HepG2 (cell line): ENCODE results near the gene RARA. TPM values are rescaled to one million over a fixed set of nuclear protein-coding genes. Genes with fewer than 3 reads are reported as not detected.
A peak's percentile ranks its signal among the peaks of the same experiment; 100 is the strongest.

Experiments used
- AGO2 ChIP-seq: fragments of 200-400 bp; formaldehyde crosslinking; optimal IDR thresholded peaks from 2 replicates; pipeline ENCODE3; 2017; ENCODE audit warnings: mild to moderate bottlenecking, low read depth, low read length, moderate library complexity
- CC2D1A ChIP-seq: sonication (generic); formaldehyde crosslinking; IDR thresholded peaks from 2 replicates; pipeline ENCODE4 v1.8.1; 2023; ENCODE audit warnings: mild to moderate bottlenecking, missing genetic modification reagents
- FOXA3 ChIP-seq: IDR thresholded peaks from 2 replicates; pipeline ENCODE4 v1.6.1; 2016; ENCODE audit warnings: missing genetic modification reagents, missing compliant biosample characterization
- HNF4G ChIP-seq, 2 experiments: sonication (generic) in 1 of 2; formaldehyde crosslinking in 1 of 2; IDR thresholded peaks; 2 replicates each; pipeline versions ENCODE4 v1.4.0 to v1.6.1; 2011 to 2020; ENCODE audit warnings: borderline replicate concordance in 2 of 2, low read depth in 2 of 2, mild to moderate bottlenecking in 2 of 2, low read length in 1 of 2, missing genetic modification reagents in 1 of 2, moderate library complexity in 1 of 2
- HOXA7 ChIP-seq: sonication (generic); formaldehyde crosslinking; IDR thresholded peaks from 2 replicates; pipeline ENCODE4 v1.8.1; 2022; ENCODE audit warnings: mild to moderate bottlenecking, missing genetic modification reagents, moderate library complexity
- KLF15 ChIP-seq: sonication (generic); formaldehyde crosslinking; IDR thresholded peaks from 2 replicates; pipeline ENCODE4 v1.8.1; 2023; ENCODE audit warnings: borderline replicate concordance, mild to moderate bottlenecking, inconsistent platforms, missing genetic modification reagents, mixed read lengths
- POGZ ChIP-seq: sonication (generic); formaldehyde crosslinking; IDR thresholded peaks from 2 replicates; pipeline ENCODE4 v1.4.0; 2020; ENCODE audit warnings: mild to moderate bottlenecking, missing genetic modification reagents
- RARA ChIP-seq: IDR thresholded peaks from 2 replicates; pipeline ENCODE4 v1.6.1; 2016; ENCODE audit warnings: missing genetic modification reagents, missing compliant biosample characterization
- RXRA ChIP-seq: sonication (generic); formaldehyde crosslinking; IDR thresholded peaks from 2 replicates; pipeline ENCODE4 v1.5.1; 2020; ENCODE audit warnings: missing genetic modification reagents
- ZNF329 ChIP-seq: sonication (generic); formaldehyde crosslinking; IDR thresholded peaks from 2 replicates; pipeline ENCODE4 v1.9.0; 2021; ENCODE audit warnings: low read depth, mild to moderate bottlenecking, missing genetic modification reagents
- ZNF614 ChIP-seq: IDR thresholded peaks from 2 replicates; pipeline ENCODE4 v1.6.1; 2018; ENCODE audit warnings: missing biosample characterization, missing genetic modification reagents, inconsistent platforms, borderline replicate concordance
- ZNF772 ChIP-seq: sonication (generic); formaldehyde crosslinking; IDR thresholded peaks from 2 replicates; pipeline ENCODE4 v1.5.0; 2020; ENCODE audit warnings: mild to moderate bottlenecking, missing genetic modification reagents
- ZNF782 ChIP-seq: sonication (generic); formaldehyde crosslinking; IDR thresholded peaks from 2 replicates; pipeline ENCODE4 v1.4.0; 2020; ENCODE audit warnings: missing genetic modification reagents, mild to moderate bottlenecking, borderline replicate concordance
- polyA plus RNA-seq, 8 experiments: library from polyadenylated mRNA; depleted of rRNA in 3 of 8; stranded (reverse) in 7 of 8; unstranded in 1 of 8; fragments of >200 nt; fragmentation: Illumina TruSeq in 4 of 8; extraction: Trizol in 4 of 8; gene quantifications; 2 replicates each; pipeline versions ENCODE4 v1.2.1 to v1.2.3, GENCODE V29; 2011 to 2016; ENCODE audit warnings: low read depth in 4 of 8, missing spikeins in 1 of 8, mixed read lengths in 1 of 8; ENCODE audit not compliant: insufficient read depth in 1 of 8
- total RNA-seq, 5 experiments: library from RNA; depleted of rRNA; stranded (reverse); fragments of >200 nt; fragmentation: Illumina TruSeq; extraction: Trizol; gene quantifications; 2 replicates each; pipeline ENCODE4 v1.2.3, GENCODE V29; 2016; ENCODE audit warnings: low read depth in 1 of 5
- TF ChIP-seq, protein P1 (sequence below): sonication (generic); formaldehyde crosslinking; IDR thresholded peaks from 2 replicates; pipeline ENCODE4 v1.4.0; 2020; ENCODE audit warnings: missing genetic modification reagents, borderline replicate concordance
- TF ChIP-seq, protein P2 (sequence below): IDR thresholded peaks from 2 replicates; pipeline ENCODE4 v1.6.1; 2016; ENCODE audit warnings: low read depth, missing genetic modification reagents, missing compliant biosample characterization
- TF ChIP-seq, protein P3 (sequence below): IDR thresholded peaks from 2 replicates; pipeline ENCODE4 v1.6.1; 2016; ENCODE audit warnings: missing compliant biosample characterization, missing genetic modification reagents, borderline replicate concordance
- TF ChIP-seq, protein P4 (sequence below): IDR thresholded peaks from 2 replicates; pipeline ENCODE4 v1.6.1; 2016
- TF ChIP-seq, protein P5 (sequence below): sonication (generic); formaldehyde crosslinking; IDR thresholded peaks from 2 replicates; pipeline ENCODE4 v1.4.0; 2020; ENCODE audit warnings: missing genetic modification reagents

RARA gene
- total and polyA plus RNA-seq, 2 of the 13 experiments (the other 11 are each of a cell fraction or from before 2014, with no cell fraction given), result 6.4 to 8.6 TPM

DNA sequence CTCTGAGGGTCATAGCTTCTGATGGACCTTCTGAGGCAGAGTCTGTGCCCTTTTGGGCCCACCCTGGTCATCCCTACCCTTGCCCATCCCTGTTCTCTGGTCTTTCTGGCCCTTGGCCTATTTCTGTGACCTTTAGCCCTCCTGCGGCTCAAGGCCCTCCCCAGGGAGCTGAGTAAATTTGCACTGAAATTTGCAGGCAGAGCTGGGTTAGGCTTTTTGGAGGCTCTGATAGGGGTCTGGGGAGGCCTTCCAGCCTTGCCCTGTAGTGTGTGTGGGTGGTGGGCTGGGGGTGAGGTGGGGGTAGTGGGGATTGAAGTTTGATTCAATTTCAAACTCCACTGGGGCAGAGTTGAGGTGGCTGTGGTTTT, 17.8 kb downstream of the RARA start (continued):
- TF ChIP-seq HOXA7 (CRISPR knock-in tag) (no peak), ZNF772 (CRISPR knock-in tag) (no peak), FOXA3 (CRISPR knock-in tag) (0 out of 2 replicates have a peak, but pooled peaks have one; percentile 9), AGO2 (no peak), CC2D1A (CRISPR knock-in tag) (no peak), ZNF614 (CRISPR knock-in tag) (no peak), POGZ (CRISPR knock-in tag) (no peak), HNF4G (IDR thresholded peaks at IDR 0.05; ENCODE audit: borderline replicate concordance, low read depth, low read length) (peak; percentile 72; the same call in 1 of the 2 replicates), HNF4G (CRISPR knock-in tag; IDR thresholded peaks at IDR 0.05; ENCODE audit: borderline replicate concordance, low read depth) (0 out of 2 replicates have a peak, but pooled peaks have one; percentile 24), KLF15 (CRISPR knock-in tag) (no peak), RARA (CRISPR knock-in tag) (peak; percentile 63), RXRA (CRISPR knock-in tag) (no peak; the same call in 1 of the 2 replicates), ZNF782 (CRISPR knock-in tag) (no peak), ZNF329 (CRISPR knock-in tag) (no peak)
- TF ChIP-seq, protein P1, sequence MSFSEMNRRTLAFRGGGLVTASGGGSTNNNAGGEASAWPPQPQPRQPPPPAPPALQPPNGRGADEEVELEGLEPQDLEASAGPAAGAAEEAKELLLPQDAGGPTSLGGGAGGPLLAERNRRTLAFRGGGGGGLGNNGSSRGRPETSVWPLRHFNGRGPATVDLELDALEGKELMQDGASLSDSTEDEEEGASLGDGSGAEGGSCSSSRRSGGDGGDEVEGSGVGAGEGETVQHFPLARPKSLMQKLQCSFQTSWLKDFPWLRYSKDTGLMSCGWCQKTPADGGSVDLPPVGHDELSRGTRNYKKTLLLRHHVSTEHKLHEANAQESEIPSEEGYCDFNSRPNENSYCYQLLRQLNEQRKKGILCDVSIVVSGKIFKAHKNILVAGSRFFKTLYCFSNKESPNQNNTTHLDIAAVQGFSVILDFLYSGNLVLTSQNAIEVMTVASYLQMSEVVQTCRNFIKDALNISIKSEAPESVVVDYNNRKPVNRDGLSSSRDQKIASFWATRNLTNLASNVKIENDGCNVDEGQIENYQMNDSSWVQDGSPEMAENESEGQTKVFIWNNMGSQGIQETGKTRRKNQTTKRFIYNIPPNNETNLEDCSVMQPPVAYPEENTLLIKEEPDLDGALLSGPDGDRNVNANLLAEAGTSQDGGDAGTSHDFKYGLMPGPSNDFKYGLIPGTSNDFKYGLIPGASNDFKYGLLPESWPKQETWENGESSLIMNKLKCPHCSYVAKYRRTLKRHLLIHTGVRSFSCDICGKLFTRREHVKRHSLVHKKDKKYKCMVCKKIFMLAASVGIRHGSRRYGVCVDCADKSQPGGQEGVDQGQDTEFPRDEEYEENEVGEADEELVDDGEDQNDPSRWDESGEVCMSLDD (CRISPR knock-in tag), result no peak
- TF ChIP-seq, protein P2, sequence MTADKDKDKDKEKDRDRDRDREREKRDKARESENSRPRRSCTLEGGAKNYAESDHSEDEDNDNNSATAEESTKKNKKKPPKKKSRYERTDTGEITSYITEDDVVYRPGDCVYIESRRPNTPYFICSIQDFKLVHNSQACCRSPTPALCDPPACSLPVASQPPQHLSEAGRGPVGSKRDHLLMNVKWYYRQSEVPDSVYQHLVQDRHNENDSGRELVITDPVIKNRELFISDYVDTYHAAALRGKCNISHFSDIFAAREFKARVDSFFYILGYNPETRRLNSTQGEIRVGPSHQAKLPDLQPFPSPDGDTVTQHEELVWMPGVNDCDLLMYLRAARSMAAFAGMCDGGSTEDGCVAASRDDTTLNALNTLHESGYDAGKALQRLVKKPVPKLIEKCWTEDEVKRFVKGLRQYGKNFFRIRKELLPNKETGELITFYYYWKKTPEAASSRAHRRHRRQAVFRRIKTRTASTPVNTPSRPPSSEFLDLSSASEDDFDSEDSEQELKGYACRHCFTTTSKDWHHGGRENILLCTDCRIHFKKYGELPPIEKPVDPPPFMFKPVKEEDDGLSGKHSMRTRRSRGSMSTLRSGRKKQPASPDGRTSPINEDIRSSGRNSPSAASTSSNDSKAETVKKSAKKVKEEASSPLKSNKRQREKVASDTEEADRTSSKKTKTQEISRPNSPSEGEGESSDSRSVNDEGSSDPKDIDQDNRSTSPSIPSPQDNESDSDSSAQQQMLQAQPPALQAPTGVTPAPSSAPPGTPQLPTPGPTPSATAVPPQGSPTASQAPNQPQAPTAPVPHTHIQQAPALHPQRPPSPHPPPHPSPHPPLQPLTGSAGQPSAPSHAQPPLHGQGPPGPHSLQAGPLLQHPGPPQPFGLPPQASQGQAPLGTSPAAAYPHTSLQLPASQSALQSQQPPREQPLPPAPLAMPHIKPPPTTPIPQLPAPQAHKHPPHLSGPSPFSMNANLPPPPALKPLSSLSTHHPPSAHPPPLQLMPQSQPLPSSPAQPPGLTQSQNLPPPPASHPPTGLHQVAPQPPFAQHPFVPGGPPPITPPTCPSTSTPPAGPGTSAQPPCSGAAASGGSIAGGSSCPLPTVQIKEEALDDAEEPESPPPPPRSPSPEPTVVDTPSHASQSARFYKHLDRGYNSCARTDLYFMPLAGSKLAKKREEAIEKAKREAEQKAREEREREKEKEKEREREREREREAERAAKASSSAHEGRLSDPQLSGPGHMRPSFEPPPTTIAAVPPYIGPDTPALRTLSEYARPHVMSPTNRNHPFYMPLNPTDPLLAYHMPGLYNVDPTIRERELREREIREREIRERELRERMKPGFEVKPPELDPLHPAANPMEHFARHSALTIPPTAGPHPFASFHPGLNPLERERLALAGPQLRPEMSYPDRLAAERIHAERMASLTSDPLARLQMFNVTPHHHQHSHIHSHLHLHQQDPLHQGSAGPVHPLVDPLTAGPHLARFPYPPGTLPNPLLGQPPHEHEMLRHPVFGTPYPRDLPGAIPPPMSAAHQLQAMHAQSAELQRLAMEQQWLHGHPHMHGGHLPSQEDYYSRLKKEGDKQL (CRISPR knock-in tag), result 0 out of 2 replicates have a peak, but pooled peaks have one; percentile 46
- TF ChIP-seq, protein P3, sequence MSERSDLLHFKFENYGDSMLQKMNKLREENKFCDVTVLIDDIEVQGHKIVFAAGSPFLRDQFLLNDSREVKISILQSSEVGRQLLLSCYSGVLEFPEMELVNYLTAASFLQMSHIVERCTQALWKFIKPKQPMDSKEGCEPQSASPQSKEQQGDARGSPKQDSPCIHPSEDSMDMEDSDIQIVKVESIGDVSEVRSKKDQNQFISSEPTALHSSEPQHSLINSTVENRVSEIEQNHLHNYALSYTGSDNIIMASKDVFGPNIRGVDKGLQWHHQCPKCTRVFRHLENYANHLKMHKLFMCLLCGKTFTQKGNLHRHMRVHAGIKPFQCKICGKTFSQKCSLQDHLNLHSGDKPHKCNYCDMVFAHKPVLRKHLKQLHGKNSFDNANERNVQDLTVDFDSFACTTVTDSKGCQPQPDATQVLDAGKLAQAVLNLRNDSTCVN, result no peak
- TF ChIP-seq, protein P4, sequence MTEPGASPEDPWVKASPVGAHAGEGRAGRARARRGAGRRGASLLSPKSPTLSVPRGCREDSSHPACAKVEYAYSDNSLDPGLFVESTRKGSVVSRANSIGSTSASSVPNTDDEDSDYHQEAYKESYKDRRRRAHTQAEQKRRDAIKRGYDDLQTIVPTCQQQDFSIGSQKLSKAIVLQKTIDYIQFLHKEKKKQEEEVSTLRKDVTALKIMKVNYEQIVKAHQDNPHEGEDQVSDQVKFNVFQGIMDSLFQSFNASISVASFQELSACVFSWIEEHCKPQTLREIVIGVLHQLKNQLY (CRISPR knock-in tag), result no peak
- TF ChIP-seq, protein P5, sequence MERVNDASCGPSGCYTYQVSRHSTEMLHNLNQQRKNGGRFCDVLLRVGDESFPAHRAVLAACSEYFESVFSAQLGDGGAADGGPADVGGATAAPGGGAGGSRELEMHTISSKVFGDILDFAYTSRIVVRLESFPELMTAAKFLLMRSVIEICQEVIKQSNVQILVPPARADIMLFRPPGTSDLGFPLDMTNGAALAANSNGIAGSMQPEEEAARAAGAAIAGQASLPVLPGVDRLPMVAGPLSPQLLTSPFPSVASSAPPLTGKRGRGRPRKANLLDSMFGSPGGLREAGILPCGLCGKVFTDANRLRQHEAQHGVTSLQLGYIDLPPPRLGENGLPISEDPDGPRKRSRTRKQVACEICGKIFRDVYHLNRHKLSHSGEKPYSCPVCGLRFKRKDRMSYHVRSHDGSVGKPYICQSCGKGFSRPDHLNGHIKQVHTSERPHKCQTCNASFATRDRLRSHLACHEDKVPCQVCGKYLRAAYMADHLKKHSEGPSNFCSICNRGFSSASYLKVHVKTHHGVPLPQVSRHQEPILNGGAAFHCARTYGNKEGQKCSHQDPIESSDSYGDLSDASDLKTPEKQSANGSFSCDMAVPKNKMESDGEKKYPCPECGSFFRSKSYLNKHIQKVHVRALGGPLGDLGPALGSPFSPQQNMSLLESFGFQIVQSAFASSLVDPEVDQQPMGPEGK (CRISPR knock-in tag), result peak; percentile 82
